GM12873 (cell line): Measurements from ENCODE around the gene TTC8.

Source experiments
- CTCF ChIP-seq: IDR thresholded peaks from 2 replicates; pipeline ENCODE4 v1.5.1; 2012; ENCODE audit warnings: low read depth, mild to moderate bottlenecking, moderate library complexity, low read length, control low read depth; ENCODE audit not compliant: insufficient read depth; ENCODE audit errors: missing control alignments

TTC8 gene

GRCh38 chr14:88825503-88825902 is 1.1 kb downstream of the TTC8 start:
- TF ChIP-seq CTCF, result no peak

- TF ChIP-seq CTCF, result no peak
Observed at GRCh38 chr14:88829188-88829587, 4.7 kb downstream of the TTC8 start.

- TF ChIP-seq CTCF, result no peak
Observed at GRCh38 chr14:88829685-88830302, 5.3 kb downstream of the TTC8 start.

- no peak for TF ChIP-seq CTCF
Observed at GRCh38 chr14:88831284-88831683, 6.8 kb downstream of the TTC8 start.

- TF ChIP-seq CTCF, result no peak
Observed at GRCh38 chr14:88834883-88835431, 10.5 kb downstream of the TTC8 start.

GRCh38 chr14:88835661-88836060 is 11.2 kb downstream of the TTC8 start:
- no peak for TF ChIP-seq CTCF

GRCh38 chr14:88837495-88837894 is 13.0 kb downstream of the TTC8 start:
- TF ChIP-seq CTCF, result no peak
